Lower leg skin (tissue), 3 donors: ENCODE measurements around the gene DSPP.

Experiments used
- POLR2A ChIP-seq, 2 donors: fragments of 450-650 bp; IDR thresholded peaks; one replicate each; pipeline ENCODE4 v1.6.1; 2016 to 2017; ENCODE audit warnings: antibody characterized with exemption in 2 of 2, mild to moderate bottlenecking in 1 of 2, moderate library complexity in 1 of 2
- TF ChIP-seq, protein P1 (sequence below), 3 donors: fragments of 450-650 bp; IDR thresholded peaks; one replicate each; pipeline ENCODE4 v1.5.1; 2016; ENCODE audit warnings: antibody characterized with exemption in 3 of 3, mild to moderate bottlenecking in 3 of 3, moderate library complexity in 2 of 3

DNA sequence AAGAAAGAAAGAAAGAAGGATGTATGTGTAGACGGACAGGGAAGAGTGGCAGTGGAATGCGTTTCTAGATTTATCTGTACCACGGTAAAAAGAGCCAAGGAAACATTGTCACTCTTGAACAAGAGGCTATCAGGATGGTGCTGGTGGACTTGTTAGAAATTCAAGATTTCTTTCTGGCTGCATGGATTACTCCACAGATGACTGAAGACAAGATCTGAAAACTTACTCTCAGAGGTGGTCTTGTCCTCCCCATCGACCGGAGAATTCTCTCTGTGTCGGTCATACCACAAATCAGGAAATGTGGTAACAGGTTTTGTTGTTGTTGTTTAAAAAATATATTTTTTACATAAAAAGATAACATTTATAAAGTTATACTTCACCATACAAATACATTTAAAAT is 11.8 kb downstream of the DSPP start:
- TF ChIP-seq, protein P1, sequence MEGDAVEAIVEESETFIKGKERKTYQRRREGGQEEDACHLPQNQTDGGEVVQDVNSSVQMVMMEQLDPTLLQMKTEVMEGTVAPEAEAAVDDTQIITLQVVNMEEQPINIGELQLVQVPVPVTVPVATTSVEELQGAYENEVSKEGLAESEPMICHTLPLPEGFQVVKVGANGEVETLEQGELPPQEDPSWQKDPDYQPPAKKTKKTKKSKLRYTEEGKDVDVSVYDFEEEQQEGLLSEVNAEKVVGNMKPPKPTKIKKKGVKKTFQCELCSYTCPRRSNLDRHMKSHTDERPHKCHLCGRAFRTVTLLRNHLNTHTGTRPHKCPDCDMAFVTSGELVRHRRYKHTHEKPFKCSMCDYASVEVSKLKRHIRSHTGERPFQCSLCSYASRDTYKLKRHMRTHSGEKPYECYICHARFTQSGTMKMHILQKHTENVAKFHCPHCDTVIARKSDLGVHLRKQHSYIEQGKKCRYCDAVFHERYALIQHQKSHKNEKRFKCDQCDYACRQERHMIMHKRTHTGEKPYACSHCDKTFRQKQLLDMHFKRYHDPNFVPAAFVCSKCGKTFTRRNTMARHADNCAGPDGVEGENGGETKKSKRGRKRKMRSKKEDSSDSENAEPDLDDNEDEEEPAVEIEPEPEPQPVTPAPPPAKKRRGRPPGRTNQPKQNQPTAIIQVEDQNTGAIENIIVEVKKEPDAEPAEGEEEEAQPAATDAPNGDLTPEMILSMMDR (IDR thresholded peaks at IDR 0.05): no peak
- TF ChIP-seq POLR2A (IDR thresholded peaks at IDR 0.05): no peak
